HG03342 (cell line): Measurements from ENCODE around the gene C14orf93.
"Not testable (repeated sequence)": the region's sequence is repeated elsewhere in the genome, so short reads cannot be mapped to it uniquely, and the experiment has no call there.

Experiments used
- ATAC-seq: cut with Tn5 transposase; IDR thresholded peaks from one replicate; pipeline ENCODE4 v1.9.1; 2021; ENCODE audit warnings: mild to moderate bottlenecking, moderate library complexity; ENCODE audit not compliant: unreplicated experiment

The C14orf93 gene

GRCh38 chr14:22977434-22977683 lies 32.6 kb downstream of the C14orf93 start:
- ATAC-seq, result no peak

DNA sequence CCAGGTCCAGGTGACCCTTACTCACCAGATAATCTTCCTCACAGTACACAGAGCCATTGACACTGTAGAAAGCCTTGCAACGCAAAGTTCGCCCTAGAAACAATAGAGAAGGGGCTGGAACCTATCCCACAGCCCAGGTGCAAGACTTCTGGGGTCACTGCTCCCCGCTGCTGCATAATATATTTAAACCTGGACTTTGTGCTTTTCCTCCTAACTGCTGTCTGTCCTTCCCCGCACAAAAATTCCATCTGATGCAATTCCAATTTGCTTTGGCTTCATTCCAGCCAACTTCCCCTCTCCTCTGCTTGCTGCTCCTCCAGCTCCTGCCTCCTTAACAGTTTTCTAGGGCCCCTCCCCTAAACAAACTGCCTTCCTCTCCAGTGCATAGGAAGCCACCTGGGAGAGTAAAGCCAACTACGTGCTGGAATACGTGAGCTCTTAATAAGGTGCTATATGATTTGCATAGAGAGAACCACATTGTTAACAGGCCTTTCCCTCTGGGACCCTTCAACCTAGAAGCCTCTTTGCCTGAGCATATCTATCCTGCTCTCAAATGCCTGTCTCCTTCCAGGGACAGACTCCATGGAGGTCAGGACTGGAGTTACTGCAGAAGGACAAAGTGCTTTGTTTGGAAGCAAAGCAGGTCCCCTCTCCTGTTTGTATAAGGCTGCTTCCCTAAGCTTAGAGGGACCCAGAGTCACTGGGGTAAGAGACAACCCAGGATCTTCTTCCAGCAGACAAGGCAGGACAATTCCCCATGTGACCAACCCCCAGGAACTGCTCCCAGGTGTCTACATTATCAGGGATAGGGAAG lies 33.1 kb downstream of the C14orf93 start:
- ATAC-seq, result no peak

DNA sequence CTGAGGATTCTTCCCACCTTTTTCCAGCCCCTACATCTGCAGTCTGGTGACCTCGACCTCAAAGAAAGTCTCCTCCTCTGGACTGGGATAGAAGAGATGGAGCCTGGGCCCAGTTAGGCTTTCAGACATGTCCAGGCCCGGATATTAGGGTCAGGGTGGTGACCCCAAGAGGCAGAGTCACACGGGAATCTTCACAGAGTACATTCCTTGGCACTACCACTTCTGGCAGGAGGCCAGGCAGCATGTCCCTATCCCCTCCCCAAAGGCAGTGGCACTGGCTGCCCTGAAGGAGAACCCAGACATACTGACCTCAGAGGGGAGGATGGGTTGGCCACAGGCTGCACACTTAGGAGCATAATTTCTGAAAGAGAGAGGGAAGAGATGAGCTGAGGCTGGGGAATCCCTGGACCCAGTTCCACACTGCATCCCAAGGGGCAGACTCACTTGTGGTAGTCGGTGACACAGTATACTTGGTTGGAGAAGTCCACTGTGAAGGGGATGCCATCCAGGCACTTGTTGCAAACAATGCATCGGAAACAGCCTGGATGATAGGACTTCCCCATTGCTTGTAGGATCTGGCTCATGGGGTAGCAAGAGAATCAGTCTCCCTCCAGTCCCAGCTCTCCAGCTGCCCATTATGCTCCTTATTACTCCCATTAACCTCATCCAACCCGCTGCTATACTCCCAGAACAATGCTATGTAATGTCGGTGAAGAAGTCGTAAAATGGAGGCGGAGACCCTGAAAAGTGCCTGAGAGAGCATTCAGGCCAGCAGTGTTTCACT lies 35.2 kb downstream of the C14orf93 start:
- ATAC-seq, result no peak

DNA sequence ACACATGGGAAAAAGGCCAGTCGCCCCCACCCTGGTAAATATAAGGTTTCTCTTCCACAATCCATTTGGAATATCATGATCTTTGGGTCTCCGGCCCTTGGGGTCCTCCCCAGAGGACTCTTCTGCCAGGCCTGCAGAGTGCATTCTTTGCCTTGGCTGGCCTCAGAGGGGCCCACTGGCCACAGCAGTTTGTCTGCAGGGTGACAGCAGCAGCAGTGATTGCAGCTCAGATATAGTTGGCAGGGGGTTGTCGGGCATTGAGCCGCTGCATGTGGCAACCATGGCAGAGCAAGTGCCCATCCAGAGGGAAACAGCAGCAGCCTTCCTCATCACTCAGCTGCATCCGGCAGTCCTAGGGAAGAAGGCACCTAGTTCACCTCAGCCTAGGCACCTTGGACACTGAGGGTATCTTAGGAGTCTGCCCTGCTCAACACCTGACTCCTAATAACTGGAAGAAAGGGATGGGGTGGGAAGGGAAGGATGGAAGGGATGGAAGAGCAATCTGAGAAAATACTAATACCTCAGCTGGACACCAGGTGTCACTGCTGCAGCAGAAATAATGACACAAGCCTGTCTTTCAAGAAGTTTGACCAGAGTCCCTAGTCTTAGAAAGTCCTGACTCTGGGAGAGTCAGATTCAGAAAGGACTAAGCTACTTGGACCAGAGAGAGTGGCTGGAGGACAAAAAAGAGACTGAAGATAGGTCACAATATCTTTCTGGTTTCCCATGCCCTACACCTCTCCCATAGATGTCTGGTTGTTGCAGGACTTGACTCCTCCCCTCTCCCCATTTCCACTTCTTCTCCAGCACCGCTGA lies 36.5 kb downstream of the C14orf93 start:
- ATAC-seq, result no peak

DNA sequence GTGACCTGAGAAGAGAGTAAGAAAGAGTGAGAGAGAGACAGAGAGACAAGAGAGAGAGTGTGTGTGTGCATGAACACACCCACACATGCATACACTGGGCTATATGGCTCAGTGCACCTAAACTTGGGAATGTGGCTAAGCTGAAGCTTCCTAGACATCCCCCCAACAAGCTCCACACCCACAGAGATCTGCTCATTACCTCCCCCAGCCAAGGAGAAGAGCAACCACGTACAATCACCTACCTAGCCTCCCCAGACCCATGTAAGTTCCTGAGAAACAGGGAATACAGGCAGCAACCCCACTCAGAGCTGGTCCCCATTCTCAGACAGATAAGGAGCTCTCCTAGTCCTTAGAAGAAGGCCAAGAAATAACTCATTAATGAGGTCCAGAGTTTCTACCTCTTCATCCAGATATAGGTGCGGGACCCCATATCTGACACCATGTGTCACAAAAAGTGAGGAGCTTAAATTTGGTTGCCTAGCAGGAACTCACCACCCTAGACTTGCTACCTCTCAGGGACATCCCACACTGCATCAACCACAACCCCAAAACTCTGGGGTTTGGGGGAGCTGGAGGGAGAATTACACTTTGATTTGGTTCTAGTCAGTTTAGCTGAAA lies 37.5 kb downstream of the C14orf93 start:
- ATAC-seq, result no peak

DNA sequence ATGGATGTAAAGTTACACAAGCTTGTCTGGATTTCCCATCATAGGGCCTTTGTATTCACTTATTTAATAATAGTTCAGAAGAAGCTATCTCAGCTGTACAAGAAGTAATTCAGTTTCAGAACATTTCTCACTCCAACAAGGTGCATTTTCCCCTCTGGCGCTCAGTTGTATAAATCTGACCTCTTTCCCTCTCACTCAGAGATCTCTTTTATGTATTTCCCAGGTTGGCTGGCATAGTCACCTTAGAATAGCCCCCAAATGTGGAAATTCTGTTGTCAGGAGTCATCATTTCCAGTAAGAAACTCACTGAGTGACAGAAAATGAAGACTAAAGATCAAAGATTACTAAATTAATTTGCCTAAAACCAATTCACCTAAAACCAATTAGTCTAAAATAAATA lies 38.8 kb downstream of the C14orf93 start:
- no peak for ATAC-seq

GRCh38 chr14:22966783-22967269 lies 43.1 kb downstream of the C14orf93 start:
- ATAC-seq, result no peak

DNA sequence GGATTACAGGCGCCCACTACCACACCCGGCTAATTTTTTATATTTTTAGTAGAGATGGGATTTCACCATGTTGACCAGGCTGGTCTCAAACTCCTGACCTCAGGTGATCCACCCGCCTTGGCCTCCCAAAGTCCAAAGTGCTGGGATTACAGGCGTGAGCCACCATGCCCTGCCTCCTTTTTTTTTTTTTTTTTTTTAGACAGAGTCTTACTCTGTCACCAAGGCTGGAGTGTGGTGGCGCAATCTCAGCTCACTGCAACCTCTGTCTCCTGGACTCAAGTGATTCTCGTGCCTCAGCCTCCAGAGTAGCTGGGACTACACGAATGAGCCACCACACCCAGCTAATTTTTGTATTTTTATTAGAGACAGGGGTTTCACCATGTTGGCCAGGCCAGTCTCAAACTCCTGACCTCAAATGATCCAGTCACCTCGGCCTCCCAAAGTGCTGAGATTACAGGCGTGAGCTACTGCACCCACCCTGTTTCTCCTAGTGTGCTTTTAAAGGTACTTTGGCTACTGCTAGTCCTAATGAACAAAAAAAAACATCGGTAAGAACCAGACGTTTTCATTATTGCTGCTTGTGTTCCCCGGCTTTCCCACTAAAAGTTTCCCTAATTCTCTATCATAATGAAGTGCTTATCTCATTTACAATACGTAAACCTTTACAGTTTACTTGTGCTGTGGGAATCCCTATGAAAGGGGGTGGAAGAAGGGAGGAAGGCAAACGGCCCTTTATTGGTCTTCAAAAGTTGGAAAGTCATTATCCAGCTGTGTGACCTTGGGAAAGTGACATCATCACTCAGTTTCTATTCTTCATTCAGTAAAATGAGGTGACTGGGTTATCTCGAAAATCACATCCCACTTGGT lies 43.8 kb downstream of the C14orf93 start:
- not testable (repeated sequence) for ATAC-seq

DNA sequence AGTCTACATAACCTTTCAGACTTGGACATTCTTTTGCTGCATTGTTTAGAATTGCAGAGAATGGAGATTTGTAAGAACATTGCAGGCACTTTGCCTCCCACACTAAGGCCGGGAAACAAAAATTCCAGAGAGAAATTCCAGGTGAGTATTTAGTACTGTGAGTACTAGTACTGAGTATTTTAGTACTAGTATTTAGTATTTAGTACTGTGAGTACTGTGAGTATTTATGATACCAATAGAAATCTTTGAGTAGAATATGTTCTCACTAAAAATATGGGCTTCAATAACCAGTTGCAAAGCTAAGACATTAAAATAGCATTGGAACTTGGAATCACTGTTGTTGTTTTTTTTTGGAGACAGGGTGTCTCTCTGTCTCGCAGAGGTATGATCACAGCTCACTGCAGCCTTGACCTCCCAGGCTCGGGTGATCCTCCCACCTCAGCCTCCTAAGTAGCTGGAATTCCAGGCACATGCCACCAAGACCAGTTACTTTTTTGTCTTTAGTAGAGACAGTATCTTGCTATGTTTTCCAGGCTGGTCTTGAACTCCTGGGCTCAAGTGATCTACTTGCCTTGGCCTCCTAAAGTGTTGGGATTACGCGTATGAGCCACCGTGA lies 47.8 kb downstream of the C14orf93 start:
- ATAC-seq, result no peak

DNA sequence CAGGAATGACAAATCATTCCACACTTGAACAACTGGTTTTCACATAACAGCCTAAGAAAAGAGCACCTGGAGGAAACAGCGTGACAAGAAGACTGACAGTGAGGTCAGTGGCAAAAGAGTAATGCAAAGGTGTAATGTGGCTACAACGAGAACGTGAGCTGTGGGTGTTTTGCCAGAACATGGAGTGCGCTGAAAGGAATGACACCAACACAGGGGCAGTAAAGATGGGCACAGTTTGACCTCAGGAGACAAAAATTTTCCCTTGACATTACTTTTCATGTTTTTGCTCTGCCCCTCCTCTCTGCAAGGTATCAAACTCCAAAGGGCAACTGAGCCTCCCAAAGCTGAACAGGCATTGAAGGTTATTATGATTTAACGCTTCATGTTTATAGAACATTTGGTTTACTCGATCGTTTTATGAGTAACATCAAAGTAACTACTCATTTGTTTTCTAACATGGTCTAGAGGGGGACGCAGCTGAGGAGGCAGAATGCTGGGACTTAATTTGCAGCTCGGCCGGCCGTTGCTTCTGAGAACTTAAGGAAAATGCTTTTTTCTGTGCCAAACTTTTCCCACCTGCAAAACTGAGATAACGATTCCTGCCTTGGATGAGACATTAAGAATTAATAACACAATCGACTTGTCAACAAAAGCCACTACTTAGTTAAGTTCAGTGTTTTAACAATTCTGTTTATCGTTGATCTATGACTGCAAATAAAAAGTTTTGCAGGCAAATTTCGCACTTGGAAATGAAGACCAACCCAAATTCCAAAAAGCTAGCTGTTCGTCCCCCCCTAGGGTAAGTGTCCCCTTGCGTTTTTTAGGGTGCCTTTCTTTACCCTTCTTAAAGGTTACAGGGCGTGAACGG lies 54.0 kb downstream of the C14orf93 start:
- no peak for ATAC-seq

DNA sequence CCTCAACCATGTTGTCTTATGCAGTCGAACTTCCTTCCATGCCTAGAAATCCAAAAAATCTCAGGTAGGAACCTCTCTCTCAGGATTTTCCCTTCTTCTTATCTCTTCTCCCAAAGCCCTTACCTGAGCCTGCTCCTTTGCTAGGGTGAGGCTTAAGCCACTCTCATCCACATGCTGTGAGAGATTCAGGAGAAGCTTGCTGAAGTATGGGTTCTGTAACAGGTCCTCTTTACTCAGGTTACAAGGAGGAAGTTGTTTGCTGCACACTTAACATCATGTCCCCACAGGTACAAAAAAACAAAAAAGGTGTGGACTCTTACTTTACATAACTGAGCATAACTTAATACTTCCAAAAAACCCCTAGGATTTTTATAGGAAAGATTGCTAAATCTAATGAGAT lies 57.5 kb downstream of the C14orf93 start:
- ATAC-seq, result no peak

DNA sequence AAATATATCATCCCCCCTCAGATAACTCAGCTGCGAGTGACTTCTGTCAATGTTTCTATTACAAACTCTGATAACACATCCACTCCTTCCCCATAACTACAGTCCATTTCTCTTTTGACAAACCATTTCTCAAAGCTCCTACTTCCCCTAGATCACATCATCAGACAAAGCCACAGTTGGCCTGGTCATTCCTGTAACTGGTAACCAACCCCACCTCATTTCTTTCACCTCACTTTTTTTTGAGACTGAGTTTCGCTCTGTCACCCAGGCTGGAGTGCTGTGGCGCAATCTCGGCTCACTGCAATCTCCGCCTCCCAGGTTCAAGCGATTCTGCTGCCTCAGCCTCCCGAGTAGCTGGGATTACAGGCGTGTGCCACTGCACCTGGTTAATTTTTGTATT lies 58.1 kb downstream of the C14orf93 start:
- not testable (repeated sequence) for ATAC-seq

- ATAC-seq, result no peak
Measured at GRCh38 chr14:22945642-22946041, 64.3 kb downstream of the C14orf93 start.

- ATAC-seq, result no peak
Measured at GRCh38 chr14:22939684-22940083, 70.3 kb downstream of the C14orf93 start.
